Panc1 (cell line): ENCODE data around the gene MLLT10. TPM values are rescaled to one million over a fixed set of nuclear protein-coding genes. Genes with fewer than 3 reads are reported as not detected.

Experiments
- ATAC-seq: fragments of 200-7000 bp; cut with Tn5 transposase; 2 replicates; pipeline ENCODE4 v1.9.1; 2020; ENCODE audit warnings: mild to moderate bottlenecking, moderate library complexity
- BruUV-seq: library from RNA; stranded (reverse); fragments of 400-500 nt; replicated peaks from 2 replicates; lab custom pipeline; 2021; lab: Mats Ljungman, UMichigan
- CTCF ChIA-PET: fragments of 300-600 bp; sonication (Branson Sonifier 250); formaldehyde crosslinking; loops from one replicate; lab custom pipeline; 2022; ENCODE audit warnings: antibody characterized with exemption; lab: Charles Lee
- POLR2A ChIA-PET: fragments of 300-600 bp; sonication (Branson Sonifier 250); formaldehyde crosslinking; loops from one replicate; lab custom pipeline; 2022; ENCODE audit warnings: antibody characterized with exemption; lab: Charles Lee
- DNase-seq: peaks from one replicate; pipeline ENCODE4 v3.0.0-alpha.2; 2010; ENCODE audit warnings: low read depth, low spot score
- H3K27ac ChIP-seq: 2 replicates; pipeline ENCODE4 v1.5.1; 2011; ENCODE audit warnings: mild to moderate bottlenecking, low read length, inconsistent platforms
- H3K27me3 ChIP-seq: fragments of 200-500 bp; sonication (Bioruptor generic); 2 replicates; pipeline ENCODE4 v1.6.0; 2014; ENCODE audit warnings: low read length, inconsistent platforms; ENCODE audit not compliant: control insufficient read depth, insufficient read depth
- H3K36me3 ChIP-seq: fragments of 200-500 bp; sonication (Bioruptor generic); 2 replicates; pipeline ENCODE4 v1.5.1; 2014; ENCODE audit warnings: inconsistent platforms, mild to moderate bottlenecking, low read length, moderate library complexity; ENCODE audit not compliant: control insufficient read depth, insufficient read depth
- H3K4me1 ChIP-seq: 2 replicates; pipeline ENCODE4 v1.5.1; 2011; ENCODE audit warnings: inconsistent platforms, mild to moderate bottlenecking, low read length, moderate library complexity; ENCODE audit not compliant: control insufficient read depth, insufficient read depth
- H3K4me3 ChIP-seq, 2 experiments: 2 replicates each; pipeline ENCODE4 v1.5.1; 2011 to 2012; ENCODE audit warnings: low read depth in 2 of 2, low read length in 2 of 2, mild to moderate bottlenecking in 2 of 2, inconsistent platforms in 1 of 2, moderate library complexity in 1 of 2
- H3K9me3 ChIP-seq: fragments of 200-500 bp; sonication (Bioruptor generic); 2 replicates; pipeline ENCODE4 v1.5.1; 2014; ENCODE audit warnings: low read depth, mild to moderate bottlenecking, inconsistent platforms, low read length, moderate library complexity; ENCODE audit not compliant: control insufficient read depth, insufficient read depth
- POLR2AphosphoS5 ChIP-seq: IDR thresholded peaks from 2 replicates; pipeline ENCODE4 v1.6.1; 2012; ENCODE audit warnings: mild to moderate bottlenecking, low read depth, low read length, moderate library complexity
- REST ChIP-seq, 2 experiments: IDR thresholded peaks; 2 replicates each; pipeline ENCODE4 v1.6.1; 2011 to 2012; ENCODE audit warnings: low read depth in 2 of 2, control low read depth in 1 of 2, low read length in 1 of 2, mild to moderate bottlenecking in 1 of 2, moderate library complexity in 1 of 2; ENCODE audit not compliant: insufficient read depth in 1 of 2
- SIN3A ChIP-seq: IDR thresholded peaks from 2 replicates; pipeline ENCODE4 v1.6.1; 2012; ENCODE audit warnings: low read depth, mild to moderate bottlenecking, low read length, moderate library complexity, borderline replicate concordance; ENCODE audit not compliant: insufficient read depth
- TCF7L2 ChIP-seq: IDR thresholded peaks from 2 replicates; pipeline ENCODE4 v1.6.1; 2011; ENCODE audit warnings: mild to moderate bottlenecking, low read depth, low read length, inconsistent platforms
- in situ Hi-C: cut with HindIII; loops from 2 replicates; pipeline ENCODE4 v1.10.0; 2016; ENCODE audit warnings: low sequenced_read_pairs, low pct_unique_long_range_greater_than_20kb
- intact Hi-C: fragments of 100-400 bp; cut with micrococcal nuclease; formaldehyde crosslinking; loops from one replicate; pipeline ENCODE4 v1.10.0; 2022; ENCODE audit not compliant: unreplicated experiment
- total RNA-seq: library from RNA; stranded (reverse); gene quantifications from one replicate; pipeline ENCODE4 v1.2.1, GENCODE V29; 2021; ENCODE audit not compliant: unreplicated experiment
- TF ChIP-seq, protein P1 (sequence below): fragments of 450-650 bp; IDR thresholded peaks from 2 replicates; pipeline ENCODE4 v1.5.1; 2017; ENCODE audit warnings: mild to moderate bottlenecking

The MLLT10 gene
- total RNA-seq, 1 experiment from 2014 or later = 33.4 TPM

DNA sequence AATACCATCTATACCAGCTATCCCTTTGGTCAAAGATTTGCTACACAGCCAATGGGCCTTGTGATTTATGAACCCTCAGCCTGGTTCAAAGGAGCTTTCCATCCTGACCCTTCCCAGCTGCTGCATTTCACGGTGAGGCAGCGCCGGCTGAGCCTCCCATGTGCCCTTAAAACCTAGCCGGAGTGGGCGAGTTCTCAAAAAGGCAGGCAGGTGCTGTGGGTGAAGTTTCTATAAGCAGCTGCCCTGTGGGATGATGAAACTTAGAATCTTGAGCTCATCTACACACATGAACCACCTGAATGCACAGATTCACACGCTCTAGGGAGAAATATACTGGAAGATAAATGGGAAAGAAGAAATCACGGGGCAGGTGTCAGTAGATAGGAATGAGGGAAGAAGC lies 224.7 kb downstream of the MLLT10 start:
- ChIA-PET CTCF (no interaction called here), POLR2A (no interaction called here)
- no peaks in the 10 kb centered on the region for H3K36me3 ChIP-seq
- no peaks in the 10 kb centered on the region for H3K27me3 ChIP-seq
- no TSS peak for BruUV-seq
- no peak overlapping the region for H3K4me3 ChIP-seq
- ATAC-seq (no peak), DNase-seq (no peak)
- TF ChIP-seq POLR2AphosphoS5 (no peak), TCF7L2 (no peak), SIN3A (no peak), REST (IDR thresholded peaks at IDR 0.05; ENCODE audit: insufficient read depth in 1 of 2, low read depth in 2 of 2, low read length in 1 of 2) (no peak)
- TF ChIP-seq, protein P1, sequence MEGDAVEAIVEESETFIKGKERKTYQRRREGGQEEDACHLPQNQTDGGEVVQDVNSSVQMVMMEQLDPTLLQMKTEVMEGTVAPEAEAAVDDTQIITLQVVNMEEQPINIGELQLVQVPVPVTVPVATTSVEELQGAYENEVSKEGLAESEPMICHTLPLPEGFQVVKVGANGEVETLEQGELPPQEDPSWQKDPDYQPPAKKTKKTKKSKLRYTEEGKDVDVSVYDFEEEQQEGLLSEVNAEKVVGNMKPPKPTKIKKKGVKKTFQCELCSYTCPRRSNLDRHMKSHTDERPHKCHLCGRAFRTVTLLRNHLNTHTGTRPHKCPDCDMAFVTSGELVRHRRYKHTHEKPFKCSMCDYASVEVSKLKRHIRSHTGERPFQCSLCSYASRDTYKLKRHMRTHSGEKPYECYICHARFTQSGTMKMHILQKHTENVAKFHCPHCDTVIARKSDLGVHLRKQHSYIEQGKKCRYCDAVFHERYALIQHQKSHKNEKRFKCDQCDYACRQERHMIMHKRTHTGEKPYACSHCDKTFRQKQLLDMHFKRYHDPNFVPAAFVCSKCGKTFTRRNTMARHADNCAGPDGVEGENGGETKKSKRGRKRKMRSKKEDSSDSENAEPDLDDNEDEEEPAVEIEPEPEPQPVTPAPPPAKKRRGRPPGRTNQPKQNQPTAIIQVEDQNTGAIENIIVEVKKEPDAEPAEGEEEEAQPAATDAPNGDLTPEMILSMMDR = no peak
- in situ Hi-C loops = no loop called here
- intact Hi-C loops = no loop called here
- H3K4me1 ChIP-seq = no peaks in the 10 kb centered on the region
- H3K27ac ChIP-seq = no peak overlapping the region
- H3K9me3 ChIP-seq = no peaks in the 10 kb centered on the region

GRCh38 chr10:21759232-21759631 lies 225.2 kb downstream of the MLLT10 start:
- H3K4me3 ChIP-seq = no peak overlapping the region
- H3K27me3 ChIP-seq = no peaks in the 10 kb centered on the region
- no peaks in the 10 kb centered on the region for H3K4me1 ChIP-seq
- no peak overlapping the region for H3K27ac ChIP-seq
- DNase-seq = no peak
- in situ Hi-C loops (no loop called here), intact Hi-C loops (no loop called here)
- ATAC-seq = no peak
- no TSS peak for BruUV-seq
- no peak for TF ChIP-seq POLR2AphosphoS5
- no peak for TF ChIP-seq SIN3A
- TF ChIP-seq, protein P1 = no peak
- TF ChIP-seq TCF7L2 = no peak
- no peak for TF ChIP-seq REST (IDR thresholded peaks at IDR 0.05; ENCODE audit: insufficient read depth in 1 of 2, low read depth in 2 of 2, low read length in 1 of 2)
- no peaks in the 10 kb centered on the region for H3K36me3 ChIP-seq
- no peaks in the 10 kb centered on the region for H3K9me3 ChIP-seq
- POLR2A ChIA-PET = no interaction called here
- CTCF ChIA-PET = no interaction called here
